ENCODE results near the gene PRUNE1.

GRCh38 chr1:150968491-150968890 lies 39.8 kb upstream of the PRUNE1 start:
- TF ChIP-seq CTCF (IDR thresholded peaks at IDR 0.05): no peak
- TF ChIP-seq POLR2A (IDR thresholded peaks at IDR 0.05): no peak
